Hypothalamus (tissue), 51 donors: ENCODE measurements around the gene AZU1.
"Not testable (repeated sequence)": the region's sequence is repeated elsewhere in the genome, so short reads cannot be mapped to it uniquely, and the experiment has no call there.

Experiments
- DNase-seq, 51 donors: peaks; one replicate each; lab custom pipeline; 2025; lab: John Stamatoyannopoulos, UW

Gene AZU1

GRCh38 chr19:824885-825284 lies 2.8 kb upstream of the AZU1 start:
- no peak for DNase-seq

- no peak for DNase-seq
Observed at GRCh38 chr19:825897-826644, 1.6 kb upstream of the AZU1 start.

- DNase-seq = no peak
Observed at GRCh38 chr19:827314-827709, 325 bp upstream of the AZU1 start.

- DNase-seq = no peak
Observed at GRCh38 chr19:829129-829758, 1.6 kb downstream of the AZU1 start.

- no peak for DNase-seq
Observed at GRCh38 chr19:831407-832369, 4.1 kb downstream of the AZU1 start.

- DNase-seq = no peak
Observed at GRCh38 chr19:834216-834615, 6.6 kb downstream of the AZU1 start.

GRCh38 chr19:835210-835810 lies 7.7 kb downstream of the AZU1 start:
- no peak for DNase-seq

GRCh38 chr19:840519-841206 lies 13.0 kb downstream of the AZU1 start, which contains the start of gene PRTN3:
TSS of gene PRTN3 (plus strand) at chr19:840999. CDS start at chr19:841009, 10 bp downstream.
- no peak for DNase-seq

- DNase-seq = not testable (repeated sequence)
Observed at GRCh38 chr19:842802-843179, 15.2 kb downstream of the AZU1 start.

GRCh38 chr19:843180-843835 lies 15.7 kb downstream of the AZU1 start:
- no peak for DNase-seq

GRCh38 chr19:843836-844545 lies 16.4 kb downstream of the AZU1 start:
- DNase-seq = no peak

GRCh38 chr19:844546-844971 lies 16.9 kb downstream of the AZU1 start:
- no peak for DNase-seq

GRCh38 chr19:845707-846521 lies 18.3 kb downstream of the AZU1 start:
- no peak for DNase-seq

GRCh38 chr19:848386-848921 lies 20.8 kb downstream of the AZU1 start:
- no peak for DNase-seq

GRCh38 chr19:849195-849594 lies 21.6 kb downstream of the AZU1 start:
- DNase-seq = not testable (repeated sequence)

- peak in 28 of 51 donors; percentile 13 to 82 (median 44) for DNase-seq
Observed at GRCh38 chr19:850221-850978, 22.8 kb downstream of the AZU1 start.

GRCh38 chr19:850979-851335 lies 23.3 kb downstream of the AZU1 start:
- DNase-seq = no peak
